SK-N-SH (cell line): ENCODE data around the gene HEBP1.

Source experiments
- CTCF ChIP-seq: fragments of 200-600 bp; sonication (generic); IDR thresholded peaks from 2 replicates; pipeline ENCODE4 v1.6.1; 2017; ENCODE audit warnings: antibody characterized with exemption, mild to moderate bottlenecking, moderate library complexity
- MEF2A ChIP-seq: IDR thresholded peaks from 2 replicates; pipeline ENCODE4 v1.4.0; 2012; ENCODE audit warnings: low read depth, borderline replicate concordance
- MXI1 ChIP-seq: IDR thresholded peaks from 2 replicates; pipeline ENCODE4 v1.6.1; 2012; ENCODE audit warnings: mild to moderate bottlenecking, low read depth, low read length, improper control_type of control experiment
- NRF1 ChIP-seq: IDR thresholded peaks from 2 replicates; pipeline ENCODE4 v1.6.1; 2012; ENCODE audit warnings: low read depth, mild to moderate bottlenecking, low read length
- POLR2AphosphoS5 ChIP-seq: IDR thresholded peaks from 2 replicates; pipeline ENCODE4 v1.6.1; 2012; ENCODE audit warnings: low read depth, low read length
- REST ChIP-seq: IDR thresholded peaks from 2 replicates; pipeline ENCODE4 v1.6.1; 2012; ENCODE audit warnings: mild to moderate bottlenecking, low read depth, low read length, moderate library complexity
- RXRA ChIP-seq: IDR thresholded peaks from 2 replicates; pipeline ENCODE4 v1.4.0; 2012; ENCODE audit warnings: low read depth, mild to moderate bottlenecking, borderline replicate concordance
- TAF1 ChIP-seq: IDR thresholded peaks from 2 replicates; pipeline ENCODE4 v1.6.1; 2012; ENCODE audit warnings: low read depth, mild to moderate bottlenecking, low read length, moderate library complexity, borderline replicate concordance

GRCh38 chr12:12997156-12997555 lies 2.9 kb downstream of the HEBP1 start:
- no peak for TF ChIP-seq REST
- no peak for TF ChIP-seq CTCF
- no peak for TF ChIP-seq MXI1
- TF ChIP-seq MEF2A = no peak
- no peak for TF ChIP-seq POLR2AphosphoS5
- no peak for TF ChIP-seq TAF1
- no peak for TF ChIP-seq NRF1
- TF ChIP-seq RXRA = no peak
